SK-N-SH (cell line): ENCODE results near the gene NUP210L. TPM values are rescaled to one million over a fixed set of nuclear protein-coding genes. Genes with fewer than 3 reads are reported as not detected.

Source experiments
- CTCF ChIA-PET: fragments of 300-600, 350-600 bp; formaldehyde crosslinking; extraction: SDS; loops from one replicate; lab custom pipeline; 2021; lab: Yijun Ruan, JAX
- POLR2A ChIA-PET: fragments of 350-600 bp; sonication (Branson Sonifier 250); formaldehyde crosslinking; extraction: SDS; loops from one replicate; lab custom pipeline; 2020; ENCODE audit warnings: antibody characterized with exemption, inconsistent platforms; lab: Yijun Ruan, JAX
- DNase-seq: peaks from one replicate; pipeline ENCODE4 v3.0.0; 2012
- H2AFZ ChIP-seq: fragments of 200-600 bp; sonication (generic); 2 replicates; pipeline ENCODE4 v1.8.1; 2016; ENCODE audit warnings: antibody characterized with exemption, mild to moderate bottlenecking, low read depth
- H3F3A ChIP-seq: fragments of 200-600 bp; sonication (generic); replicated peaks from 2 replicates; pipeline ENCODE3; 2016; ENCODE audit warnings: antibody characterized with exemption, mild to moderate bottlenecking; ENCODE audit not compliant: insufficient read depth
- H3K27ac ChIP-seq, 2 experiments: fragments of 200-500 bp in 1 of 2; fragments of 200-600 bp in 1 of 2; sonication (Bioruptor generic) in 1 of 2; sonication (generic), shearing (Covaris generic) in 1 of 2; 2 replicates each; pipeline versions ENCODE4 v1.5.1 to v1.6.1; 2014 to 2016; ENCODE audit warnings: low read depth in 2 of 2, inconsistent platforms in 1 of 2, low read length in 1 of 2, mild to moderate bottlenecking in 1 of 2, mixed read lengths in 1 of 2
- H3K27me3 ChIP-seq: fragments of 200-600 bp; sonication (generic), shearing (Covaris generic); 2 replicates; pipeline ENCODE4 v1.6.1; 2016; ENCODE audit warnings: mixed run types; ENCODE audit not compliant: insufficient read depth
- H3K36me3 ChIP-seq, 2 experiments: fragments of 200-500 bp in 1 of 2; fragments of 200-600 bp in 1 of 2; sonication (Bioruptor generic) in 1 of 2; sonication (generic) in 1 of 2; replicated peaks in 1 of 2; 2 replicates each; pipeline versions ENCODE3 to v1.5.1; 2014 to 2016; ENCODE audit warnings: low read length in 1 of 2, mild to moderate bottlenecking in 1 of 2; ENCODE audit not compliant: insufficient read depth in 2 of 2, control insufficient read depth in 1 of 2
- H3K4me1 ChIP-seq, 2 experiments: fragments of 200-500 bp in 1 of 2; fragments of 200-600 bp in 1 of 2; sonication (Bioruptor generic) in 1 of 2; sonication (generic), shearing (Covaris generic) in 1 of 2; 2 replicates each; pipeline versions ENCODE4 v1.5.1 to v1.6.1; 2014 to 2016; ENCODE audit warnings: low read depth in 1 of 2, low read length in 1 of 2, mixed run types in 1 of 2; ENCODE audit not compliant: insufficient read depth in 2 of 2, control insufficient read depth in 1 of 2
- H3K4me2 ChIP-seq: fragments of 200-600 bp; sonication (generic), shearing (Covaris generic); 2 replicates; pipeline ENCODE4 v1.6.1; 2017; ENCODE audit warnings: mixed run types
- H3K4me3 ChIP-seq, 2 experiments: fragments of 200-500 bp in 1 of 2; fragments of 200-600 bp in 1 of 2; sonication (Bioruptor generic) in 1 of 2; sonication (generic), shearing (Covaris generic) in 1 of 2; 2 replicates each; pipeline versions ENCODE4 v1.5.1 to v1.8.1; 2014 to 2016; ENCODE audit warnings: low read depth in 2 of 2, inconsistent platforms in 1 of 2, low read length in 1 of 2, mild to moderate bottlenecking in 1 of 2, mixed read lengths in 1 of 2, moderate library complexity in 1 of 2
- H3K79me2 ChIP-seq: fragments of 200-600 bp; sonication (generic); 2 replicates; pipeline ENCODE4 v1.8.1; 2017; ENCODE audit warnings: mild to moderate bottlenecking; ENCODE audit not compliant: insufficient read depth
- H3K9ac ChIP-seq: fragments of 200-600 bp; sonication (generic); 2 replicates; pipeline ENCODE4 v1.6.1; 2017; ENCODE audit warnings: mixed run types
- H3K9me2 ChIP-seq: fragments of 200-600 bp; sonication (generic); 2 replicates; pipeline ENCODE4 v1.6.1; 2017; ENCODE audit warnings: mixed run types
- H3K9me3 ChIP-seq: fragments of 200-600 bp; sonication (generic); 2 replicates; pipeline ENCODE4 v1.6.1; 2017; ENCODE audit warnings: mixed run types, mild to moderate bottlenecking, moderate library complexity
- H4K20me1 ChIP-seq: fragments of 200-600 bp; sonication (generic); 2 replicates; pipeline ENCODE4 v1.6.1; 2017; ENCODE audit warnings: mild to moderate bottlenecking, mixed run types; ENCODE audit not compliant: insufficient read depth
- EP300 ChIP-seq, 2 experiments: IDR thresholded peaks; 2 replicates each; pipeline versions ENCODE4 v1.4.0 to v1.6.1; 2012; ENCODE audit warnings: borderline replicate concordance in 1 of 2, low read depth in 1 of 2, low read length in 1 of 2
- EZH2phosphoT487 ChIP-seq: fragments of 200-600 bp; sonication (generic); IDR thresholded peaks from 2 replicates; pipeline ENCODE4 v1.6.1; 2017; ENCODE audit warnings: low read depth, mixed run types, mild to moderate bottlenecking, antibody characterized with exemption, moderate library complexity, borderline replicate concordance
- FOXM1 ChIP-seq: IDR thresholded peaks from 2 replicates; pipeline ENCODE4 v1.4.0; 2012; ENCODE audit warnings: low read depth, mild to moderate bottlenecking
- JUND ChIP-seq: IDR thresholded peaks from 2 replicates; pipeline ENCODE4 v1.4.0; 2012
- MXI1 ChIP-seq: IDR thresholded peaks from 2 replicates; pipeline ENCODE4 v1.6.1; 2012; ENCODE audit warnings: mild to moderate bottlenecking, low read depth, low read length, improper control_type of control experiment
- NFIC ChIP-seq: IDR thresholded peaks from 2 replicates; pipeline ENCODE4 v1.4.0; 2012; ENCODE audit warnings: borderline replicate concordance
- NRF1 ChIP-seq: IDR thresholded peaks from 2 replicates; pipeline ENCODE4 v1.6.1; 2012; ENCODE audit warnings: low read depth, mild to moderate bottlenecking, low read length
- POLR2AphosphoS5 ChIP-seq: IDR thresholded peaks from 2 replicates; pipeline ENCODE4 v1.6.1; 2012; ENCODE audit warnings: low read depth, low read length
- RFX5 ChIP-seq: IDR thresholded peaks from 2 replicates; pipeline ENCODE4 v1.6.1; 2012; ENCODE audit warnings: mild to moderate bottlenecking, improper control_type of control experiment, low read length
- RXRA ChIP-seq: IDR thresholded peaks from 2 replicates; pipeline ENCODE4 v1.4.0; 2012; ENCODE audit warnings: low read depth, mild to moderate bottlenecking, borderline replicate concordance
- SIN3A ChIP-seq: IDR thresholded peaks from 2 replicates; pipeline ENCODE4 v1.6.1; 2012; ENCODE audit warnings: low read depth, mild to moderate bottlenecking, low read length, moderate library complexity, borderline replicate concordance
- TAF1 ChIP-seq: IDR thresholded peaks from 2 replicates; pipeline ENCODE4 v1.6.1; 2012; ENCODE audit warnings: low read depth, mild to moderate bottlenecking, low read length, moderate library complexity, borderline replicate concordance
- WGBS: methylation state at CpG from one replicate; pipeline ENCODE4 v1.1.6; 2017; ENCODE audit warnings: low lambda C conversion rate; 5-methylcytosine and 5-hydroxymethylcytosine counted together
- polyA plus RNA-seq, 3 experiments: library from polyadenylated mRNA; depleted of rRNA; stranded (reverse); fragments of >200 nt; gene quantifications; 2 replicates each; pipeline ENCODE4 v1.2.3, GENCODE V29; 2012
- TF ChIP-seq, protein P1 (sequence below): IDR thresholded peaks from 2 replicates; pipeline ENCODE4; 2012

NUP210L gene
- polyA plus RNA-seq, 1 of the 3 experiments (the other 2 are of a cell fraction), result not detected

DNA sequence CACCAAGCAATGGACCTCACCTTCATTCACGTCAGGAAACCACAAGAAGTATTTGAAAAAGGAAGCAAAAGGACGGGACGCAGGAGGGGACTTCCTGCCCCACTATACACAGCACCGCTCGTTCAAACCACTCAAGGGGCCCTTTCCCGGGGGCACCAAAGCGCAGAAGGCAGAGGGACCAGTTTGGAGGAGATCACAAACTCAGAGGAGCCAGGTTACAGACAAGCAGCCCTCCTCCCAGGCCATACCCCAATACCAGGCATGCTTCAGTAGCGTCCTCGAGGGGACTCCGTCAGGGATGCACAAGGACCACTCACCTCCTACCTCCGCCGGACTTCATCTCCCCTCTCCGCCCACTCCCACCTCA, 197.1 kb downstream of the NUP210L start:
- CTCF ChIA-PET, result interaction anchor here (1.1 to 8.6 kb wide), 5 partner anchors 10 to 163 kb away, joined by 3 to 51 read pairs (median 10); partner anchors contain the start of genes CREB3L4, DENND4B and RAB13
- Histone ChIP-seq H3K27ac (peak overlapping the region; percentile 88 to 96), H2AFZ (no peak overlapping the region)

DNA sequence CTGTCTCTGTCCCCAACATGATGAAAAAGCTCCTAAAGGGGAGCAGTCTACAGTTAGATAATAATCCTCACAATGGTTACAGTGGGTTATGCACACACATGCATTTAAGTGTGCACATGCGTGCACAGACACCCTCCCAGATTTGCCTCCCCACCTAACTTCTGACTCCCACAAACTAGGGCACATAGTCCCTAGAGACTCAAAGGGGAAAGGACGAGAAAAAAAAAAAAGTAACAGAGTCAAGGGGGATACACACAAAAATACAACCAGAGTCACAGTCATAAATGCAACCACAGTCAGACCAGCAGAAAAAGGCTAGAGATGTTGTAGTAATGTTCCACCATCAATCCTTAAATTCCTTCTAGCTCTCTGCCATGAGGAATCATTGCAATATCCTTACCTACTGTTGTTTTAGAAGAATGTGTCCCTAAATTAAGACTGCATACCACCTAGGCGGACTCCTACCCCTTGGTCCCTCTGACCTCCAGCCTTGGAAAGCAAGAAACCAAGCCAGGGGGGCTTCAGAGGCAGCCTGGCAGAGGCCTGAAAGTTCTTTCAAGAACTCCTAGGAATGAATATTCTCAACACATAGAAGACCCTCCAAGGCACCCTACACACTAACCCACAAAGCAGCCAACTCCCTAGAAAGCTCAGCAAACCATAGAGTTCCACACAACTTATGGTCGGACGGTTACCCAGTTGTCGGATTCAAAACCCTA, 197.7 kb downstream of the NUP210L start:
- Histone ChIP-seq H3K9ac (peak overlapping the region; percentile 94), H3K4me1 (peaks cover 5 to 48% of the 10 kb centered on the region in 2 experiments; a peak in 3 of 4 replicates), H3K27me3 (no peaks in the 10 kb centered on the region), H3K36me3 (peaks cover 12 to 39% of the 10 kb centered on the region in 2 experiments), H3K9me2 (no peaks in the 10 kb centered on the region), H3K27ac (peak overlapping the region; percentile 88 to 96; a peak in 3 of 4 replicates), H3K4me2 (peak overlapping the region; percentile 82), H3K4me3 (peak overlapping the region; percentile 69 to 95), H3K9me3 (no peaks in the 10 kb centered on the region), H3F3A (peaks cover 15% of the 10 kb centered on the region), H2AFZ (no peak overlapping the region; the same call in 1 of the 2 replicates), H3K79me2 (peaks cover 75% of the 10 kb centered on the region)
- WGBS, result 33% methylated on average over 6 of the region's 6 CpGs
- ChIA-PET CTCF (interaction anchor here (1.1 to 8.6 kb wide), 7 partner anchors 9 to 162 kb away, joined by 3 to 51 read pairs (median 4); partner anchors contain the start of genes CREB3L4, DENND4B and RAB13), POLR2A (interaction anchor here (1.2 to 4.4 kb wide), 3 partner anchors 10 to 11 kb away, joined by 6 to 32 read pairs (median 6); partner anchors contain the start of genes CREB3L4 and DENND4B)
- no peak for DNase-seq
- TF ChIP-seq FOXM1, result no peak
- TF ChIP-seq, all 33 proteins: peak for 0
- peaks cover 41% of the 10 kb centered on the region for H4K20me1 ChIP-seq

More for the DNA sequence above, 197.1 kb downstream of the NUP210L start:
- H3K4me1 ChIP-seq, result peaks cover 5 to 53% of the 10 kb centered on the region in 2 experiments; a peak in 3 of 4 replicates
- 3% methylated on average over 8 of the region's 13 CpGs for WGBS
- H3K79me2 ChIP-seq, result peaks cover 75% of the 10 kb centered on the region
- peak overlapping the region; percentile 82 for H3K4me2 ChIP-seq
- H4K20me1 ChIP-seq, result peaks cover 41% of the 10 kb centered on the region
- H3F3A ChIP-seq, result peaks cover 15% of the 10 kb centered on the region
- POLR2A ChIA-PET, result interaction anchor here (1.1 to 4.4 kb wide), 4 partner anchors 9 to 34 kb away, joined by 3 to 32 read pairs (median 5); partner anchors contain the start of genes CREB3L4, DENND4B and GATAD2B
- no peaks in the 10 kb centered on the region for H3K27me3 ChIP-seq
- H3K36me3 ChIP-seq, result peaks cover 12 to 33% of the 10 kb centered on the region in 2 experiments
- no peaks in the 10 kb centered on the region for H3K9me3 ChIP-seq
- TF ChIP-seq TAF1 (no peak), MXI1 (peak; percentile 43; the same call in 1 of the 2 replicates)
- peak overlapping the region; percentile 69 to 95 for H3K4me3 ChIP-seq
- no peaks in the 10 kb centered on the region for H3K9me2 ChIP-seq
- DNase-seq, result no peak
- peak overlapping the region; percentile 94 for H3K9ac ChIP-seq

DNA sequence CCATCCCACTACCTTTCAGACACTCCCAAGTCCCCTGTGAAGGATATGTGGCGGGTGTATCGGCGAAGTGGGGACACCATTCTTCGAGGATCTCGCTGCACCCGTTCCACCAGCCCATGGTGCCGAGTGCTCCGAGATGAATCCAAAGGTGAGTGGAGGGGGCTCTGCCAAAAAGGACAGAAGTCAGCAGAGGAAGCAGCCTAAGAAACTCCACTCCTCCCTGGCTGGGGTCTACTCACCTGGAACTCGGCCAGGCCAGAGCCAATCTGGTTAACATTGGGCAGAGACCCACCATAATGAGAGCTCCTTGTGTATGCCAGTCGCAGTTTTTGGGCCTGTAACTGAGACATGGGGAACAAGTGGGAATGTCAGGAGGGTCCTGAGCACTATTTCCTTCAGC, 200.0 kb downstream of the NUP210L start:
- Histone ChIP-seq H3K9me2 (no peaks in the 10 kb centered on the region), H2AFZ (no peak overlapping the region), H3K4me2 (no peak overlapping the region), H4K20me1 (peaks cover 41% of the 10 kb centered on the region), H3K27me3 (no peaks in the 10 kb centered on the region), H3K4me1 (peaks cover 5 to 39% of the 10 kb centered on the region in 2 experiments; a peak in 3 of 4 replicates), H3K9me3 (no peaks in the 10 kb centered on the region), H3F3A (peaks cover 10% of the 10 kb centered on the region), H3K27ac (no peak overlapping the region), H3K4me3 (no peak overlapping the region), H3K79me2 (peaks cover 60% of the 10 kb centered on the region), H3K36me3 (peaks cover 9 to 48% of the 10 kb centered on the region in 2 experiments), H3K9ac (no peak overlapping the region)
- TF ChIP-seq, protein P1, sequence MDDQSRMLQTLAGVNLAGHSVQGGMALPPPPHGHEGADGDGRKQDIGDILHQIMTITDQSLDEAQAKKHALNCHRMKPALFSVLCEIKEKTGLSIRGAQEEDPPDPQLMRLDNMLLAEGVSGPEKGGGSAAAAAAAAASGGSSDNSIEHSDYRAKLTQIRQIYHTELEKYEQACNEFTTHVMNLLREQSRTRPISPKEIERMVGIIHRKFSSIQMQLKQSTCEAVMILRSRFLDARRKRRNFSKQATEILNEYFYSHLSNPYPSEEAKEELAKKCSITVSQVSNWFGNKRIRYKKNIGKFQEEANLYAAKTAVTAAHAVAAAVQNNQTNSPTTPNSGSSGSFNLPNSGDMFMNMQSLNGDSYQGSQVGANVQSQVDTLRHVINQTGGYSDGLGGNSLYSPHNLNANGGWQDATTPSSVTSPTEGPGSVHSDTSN, result no peak
- TF ChIP-seq JUND (no peak), EZH2phosphoT487 (no peak), RFX5 (no peak), NFIC (no peak), POLR2AphosphoS5 (no peak), EP300 (IDR thresholded peaks at IDR 0.05; ENCODE audit: borderline replicate concordance in 1 of 2, low read depth in 1 of 2, low read length in 1 of 2) (no peak), RXRA (no peak), SIN3A (no peak), NRF1 (no peak)
- DNase-seq, result no peak
- ChIA-PET POLR2A (interaction anchor here (0.9 to 1.0 kb wide), 2 partner anchors 8 to 13 kb away, joined by 3 read pairs; partner anchors contain the start of genes CREB3L4 and DENND4B), CTCF (interaction anchor here (1.0 to 5.9 kb wide), 6 partner anchors 9 to 134 kb away, joined by 3 to 51 read pairs (median 5); partner anchors contain the start of genes CREB3L4, DENND4B and RAB13)
- WGBS, result 94% methylated on average over 9 of the region's 10 CpGs
